A673 (cell line): Measurements from ENCODE around the gene CCDC88C. TPM values are rescaled to one million over a fixed set of nuclear protein-coding genes. Genes with fewer than 3 reads are reported as not detected.

ENCODE experiments used
- BruUV-seq: library from RNA; stranded (reverse); fragments of 400-500 nt; replicated peaks from 2 replicates; lab custom pipeline; 2021; lab: Mats Ljungman, UMichigan
- CTCF ChIA-PET: fragments of 300-600 bp; sonication (Branson Sonifier 250); formaldehyde crosslinking; loops from one replicate; lab custom pipeline; 2022; ENCODE audit warnings: antibody characterized with exemption; lab: Charles Lee
- POLR2A ChIA-PET: fragments of 300-600 bp; sonication (Branson Sonifier 250); formaldehyde crosslinking; loops from one replicate; lab custom pipeline; 2022; ENCODE audit warnings: antibody characterized with exemption; ENCODE audit not compliant: low non-redundant PET; lab: Charles Lee
- DNase-seq: peaks from one replicate; pipeline ENCODE4 v3.0.0-alpha.2; 2015; ENCODE audit warnings: low spot score
- H3K27ac ChIP-seq: fragments of 200-600 bp; sonication (generic); 2 replicates; pipeline ENCODE4 v1.5.1; 2016; ENCODE audit warnings: mixed run types, low read depth, mild to moderate bottlenecking, mixed read lengths, antibody characterized with exemption, low read length; ENCODE audit not compliant: poor library complexity, severe bottlenecking
- H3K27me3 ChIP-seq: fragments of 200-600 bp; sonication (generic); replicated peaks from 2 replicates; pipeline ENCODE4 v1.6.1; 2017; ENCODE audit warnings: mixed run types, low read depth, mild to moderate bottlenecking, mixed read lengths, antibody characterized with exemption, low read length; ENCODE audit not compliant: insufficient read depth, poor library complexity
- H3K36me3 ChIP-seq: fragments of 200-600 bp; sonication (generic); 2 replicates; pipeline ENCODE4 v1.6.1; 2016; ENCODE audit warnings: mixed run types, mild to moderate bottlenecking, mixed read lengths, antibody characterized with exemption, low read length; ENCODE audit not compliant: insufficient read depth, poor library complexity, severe bottlenecking
- H3K4me1 ChIP-seq: fragments of 200-600 bp; sonication (generic); 2 replicates; pipeline ENCODE4 v1.6.1; 2017; ENCODE audit warnings: mixed run types, mild to moderate bottlenecking, mixed read lengths, antibody characterized with exemption, low read length; ENCODE audit not compliant: insufficient read depth, poor library complexity, severe bottlenecking
- H3K4me3 ChIP-seq: fragments of 200-600 bp; sonication (generic); 2 replicates; pipeline ENCODE4 v1.5.1; 2016; ENCODE audit warnings: low read depth, mixed run types, mild to moderate bottlenecking, mixed read lengths, low read length; ENCODE audit not compliant: poor library complexity, severe bottlenecking
- H3K9me3 ChIP-seq: fragments of 200-600 bp; sonication (generic); 2 replicates; pipeline ENCODE4 v1.6.1; 2016; ENCODE audit warnings: mixed run types, low read depth, mild to moderate bottlenecking, mixed read lengths, antibody characterized with exemption, low read length; ENCODE audit not compliant: poor library complexity, severe bottlenecking
- EZH2 ChIP-seq: fragments of 200-600 bp; sonication (generic); IDR thresholded peaks from 2 replicates; pipeline ENCODE4 v1.6.1; 2017; ENCODE audit warnings: borderline replicate concordance, low read depth, mild to moderate bottlenecking, mixed read lengths, antibody characterized with exemption, low read length; ENCODE audit not compliant: poor library complexity, severe bottlenecking
- intact Hi-C: fragments of 100-400 bp; cut with micrococcal nuclease; formaldehyde crosslinking; loops from one replicate; pipeline ENCODE4 v1.10.0; 2022; ENCODE audit not compliant: unreplicated experiment
- total RNA-seq: library from RNA; stranded (reverse); gene quantifications from 2 replicates; pipeline ENCODE4 v1.2.3, GENCODE V29; 2021
- TF ChIP-seq, protein P1 (sequence below): fragments of 300-800, 200-600 bp; sonication (generic); conservative IDR thresholded peaks from 2 replicates; pipeline ENCODE4 v1.5.1; 2017; ENCODE audit warnings: low read depth, mild to moderate bottlenecking, antibody characterized with exemption, low read length, moderate library complexity, mixed read lengths

CCDC88C gene
- total RNA-seq, 1 experiment from 2014 or later = 49.1 TPM

DNA sequence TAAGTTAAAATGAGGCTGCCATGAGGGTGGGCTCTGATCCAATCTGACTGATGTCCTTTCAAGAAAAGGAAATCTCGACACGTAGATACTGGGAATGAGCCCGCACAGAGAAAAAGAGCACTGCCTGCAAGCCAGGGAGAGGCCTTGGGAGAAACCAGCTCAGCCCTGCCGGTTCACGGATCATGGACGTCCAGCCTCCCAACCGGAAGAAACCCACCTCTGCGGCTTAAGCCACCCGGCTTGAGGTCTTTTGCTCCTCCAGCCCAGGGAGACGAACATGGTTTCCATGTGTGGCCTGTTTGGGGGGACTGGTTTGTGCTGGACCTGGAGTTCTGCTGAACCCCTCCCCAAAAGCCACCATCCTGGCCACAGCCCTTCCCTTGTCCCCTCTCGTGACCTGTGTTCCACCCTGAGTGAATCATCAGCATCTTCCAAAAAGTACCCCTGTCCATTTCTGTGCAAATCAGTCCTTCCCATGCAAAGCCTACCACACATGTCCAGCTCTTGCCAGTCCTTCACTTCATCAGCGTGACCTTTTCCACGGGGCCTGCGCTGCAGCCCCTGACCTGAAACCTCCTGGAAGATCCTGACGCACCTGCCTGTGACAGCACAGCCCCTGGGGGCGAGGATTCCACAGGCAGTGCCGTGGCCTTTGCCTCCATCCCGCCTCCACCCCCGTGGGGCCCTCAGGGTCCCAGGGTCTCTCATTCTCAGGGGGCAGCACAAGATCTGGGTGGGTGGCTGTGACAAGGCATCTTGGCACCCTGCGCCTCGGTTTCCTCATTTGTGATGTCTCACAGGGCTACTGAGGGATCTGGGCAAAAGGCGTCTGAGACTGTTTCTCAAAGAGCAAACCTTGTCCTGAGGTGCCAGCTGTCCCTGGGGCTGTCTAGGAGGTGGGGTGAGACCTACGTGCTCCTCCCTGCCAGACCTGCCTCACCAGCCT is 121.5 kb downstream of the CCDC88C start:
- Histone ChIP-seq H3K4me3 (no peak overlapping the region), H3K9me3 (no peaks in the 10 kb centered on the region), H3K27me3 (no peaks in the 10 kb centered on the region), H3K36me3 (peaks cover 27% of the 10 kb centered on the region), H3K4me1 (no peaks in the 10 kb centered on the region), H3K27ac (no peak overlapping the region)
- POLR2A ChIA-PET = no interaction called here
- CTCF ChIA-PET = no interaction called here
- no peak for DNase-seq
- intact Hi-C loops = no loop called here
- no TSS peak for BruUV-seq
- TF ChIP-seq, protein P1, sequence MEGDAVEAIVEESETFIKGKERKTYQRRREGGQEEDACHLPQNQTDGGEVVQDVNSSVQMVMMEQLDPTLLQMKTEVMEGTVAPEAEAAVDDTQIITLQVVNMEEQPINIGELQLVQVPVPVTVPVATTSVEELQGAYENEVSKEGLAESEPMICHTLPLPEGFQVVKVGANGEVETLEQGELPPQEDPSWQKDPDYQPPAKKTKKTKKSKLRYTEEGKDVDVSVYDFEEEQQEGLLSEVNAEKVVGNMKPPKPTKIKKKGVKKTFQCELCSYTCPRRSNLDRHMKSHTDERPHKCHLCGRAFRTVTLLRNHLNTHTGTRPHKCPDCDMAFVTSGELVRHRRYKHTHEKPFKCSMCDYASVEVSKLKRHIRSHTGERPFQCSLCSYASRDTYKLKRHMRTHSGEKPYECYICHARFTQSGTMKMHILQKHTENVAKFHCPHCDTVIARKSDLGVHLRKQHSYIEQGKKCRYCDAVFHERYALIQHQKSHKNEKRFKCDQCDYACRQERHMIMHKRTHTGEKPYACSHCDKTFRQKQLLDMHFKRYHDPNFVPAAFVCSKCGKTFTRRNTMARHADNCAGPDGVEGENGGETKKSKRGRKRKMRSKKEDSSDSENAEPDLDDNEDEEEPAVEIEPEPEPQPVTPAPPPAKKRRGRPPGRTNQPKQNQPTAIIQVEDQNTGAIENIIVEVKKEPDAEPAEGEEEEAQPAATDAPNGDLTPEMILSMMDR = no peak
- no peak for TF ChIP-seq EZH2

GRCh38 chr14:91295276-91295845 is 122.3 kb downstream of the CCDC88C start:
- Histone ChIP-seq H3K9me3 (no peaks in the 10 kb centered on the region), H3K27me3 (no peaks in the 10 kb centered on the region), H3K4me1 (no peaks in the 10 kb centered on the region), H3K4me3 (no peak overlapping the region), H3K36me3 (peaks cover 35% of the 10 kb centered on the region), H3K27ac (no peak overlapping the region)
- ChIA-PET CTCF (no interaction called here), POLR2A (no interaction called here)
- BruUV-seq = no TSS peak
- intact Hi-C loops = no loop called here
- DNase-seq = no peak
- TF ChIP-seq EZH2 = no peak
- TF ChIP-seq, protein P1 = no peak

DNA sequence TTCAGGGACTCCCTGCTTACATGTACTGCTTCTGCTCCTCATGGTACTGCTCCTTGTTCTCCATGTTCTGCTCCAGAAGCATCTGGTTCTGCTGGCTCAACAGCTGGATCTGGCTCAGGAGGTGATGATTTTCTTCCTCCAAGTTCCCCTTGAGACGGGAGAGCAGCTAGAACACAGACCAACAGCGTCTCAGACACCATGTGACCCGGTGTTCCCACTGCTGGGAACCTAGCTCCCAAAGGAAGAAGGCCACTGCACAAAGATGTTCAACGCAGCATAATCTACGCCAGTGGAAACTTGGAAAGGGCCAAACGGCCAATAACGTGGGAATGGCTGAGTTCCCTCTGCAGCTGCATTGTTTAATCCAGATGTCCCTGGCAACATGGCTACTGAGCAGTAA is 123.5 kb downstream of the CCDC88C start:
- no peaks in the 10 kb centered on the region for H3K9me3 ChIP-seq
- no peaks in the 10 kb centered on the region for H3K27me3 ChIP-seq
- peaks cover 39% of the 10 kb centered on the region for H3K36me3 ChIP-seq
- no TSS peak for BruUV-seq
- H3K27ac ChIP-seq = no peak overlapping the region
- TF ChIP-seq, protein P1 = no peak
- TF ChIP-seq EZH2 = no peak
- CTCF ChIA-PET = no interaction called here
- POLR2A ChIA-PET = interaction anchor here (0.6 kb wide), 1 partner anchor 819 kb away, joined by 6 read pairs; no protein-coding TSS in a partner anchor
- intact Hi-C loops = no loop called here
- no peak for DNase-seq
- H3K4me1 ChIP-seq = no peaks in the 10 kb centered on the region
- H3K4me3 ChIP-seq = no peak overlapping the region
